Left lung (tissue), 10 donors: ENCODE data around the gene SLC12A1. TPM values are rescaled to one million over a fixed set of nuclear protein-coding genes. Genes with fewer than 3 reads are reported as not detected.

Experiments used
- ATAC-seq: fragments of 200-7000 bp; cut with Tn5 transposase; one replicate; pipeline ENCODE4 v1.9.1; 2020; ENCODE audit warnings: moderate library complexity
- DNase-seq, 4 donors: peaks; one replicate each; pipeline ENCODE4 v3.0.0-alpha.2; 2013 to 2020
- H3K27ac ChIP-seq, 2 donors: fragments of 200-600 bp; sonication (generic) in 1 of 2; one replicate each; pipeline versions ENCODE4 v1.5.0 to v1.8.0; 2020 to 2021
- H3K27me3 ChIP-seq, 2 donors: fragments of 200-600 bp; sonication (generic) in 1 of 2; one replicate each; pipeline versions ENCODE4 v1.5.0 to v1.8.0; 2020 to 2021
- H3K36me3 ChIP-seq, 2 donors: fragments of 200-600 bp; sonication (generic) in 1 of 2; one replicate each; pipeline versions ENCODE4 v1.5.0 to v1.8.0; 2020 to 2021
- H3K4me1 ChIP-seq, 2 donors: fragments of 200-600 bp; one replicate each; pipeline ENCODE4 v1.8.0; 2021
- H3K4me3 ChIP-seq, 2 donors: fragments of 200-600 bp; sonication (generic) in 1 of 2; one replicate each; pipeline versions ENCODE4 v1.5.0 to v1.8.0; 2020 to 2021; ENCODE audit warnings: mild to moderate bottlenecking in 1 of 2
- H3K9me3 ChIP-seq, 2 donors: fragments of 200-600 bp; sonication (generic) in 1 of 2; one replicate each; pipeline versions ENCODE4 v1.5.0 to v1.8.0; 2020 to 2021
- intact Hi-C, 2 donors: fragments of 100-400 bp; cut with DNase I; formaldehyde crosslinking; loops; one replicate each; pipeline versions ENCODE4 v1.11.2 to v1.14.2; 2022
- polyA plus RNA-seq, 6 donors: library from polyadenylated mRNA; unstranded; fragments of 120-200 nt; gene quantifications; one replicate each; pipeline ENCODE4 v1.2.1, GENCODE V29; 2013; ENCODE audit not compliant: insufficient read length in 6 of 6
- total RNA-seq, 2 donors: library from RNA; stranded (reverse); fragmentation: NEBNext Ultra II Directional; extraction: Animal tissue kit (Norgen Biotek cat#: 25700); gene quantifications; one replicate each; pipeline ENCODE4 v1.2.1, GENCODE V29; 2021
- TF ChIP-seq, protein P1 (sequence below), 2 donors: fragments of 200-600 bp; sonication (generic) in 1 of 2; IDR thresholded peaks; one replicate each; pipeline versions ENCODE4 v1.5.0 to v1.8.0; 2021; ENCODE audit warnings: antibody characterized with exemption in 2 of 2
- donor health status: DM: no; HTN: yes; CAD: no.
- donor health status: DM: no; HTN: no; CAD: no.

SLC12A1 gene
- total and polyA plus RNA-seq, 8 donors, result 0.26 to 3.6 (median 0.83) TPM; not detected in 2

DNA sequence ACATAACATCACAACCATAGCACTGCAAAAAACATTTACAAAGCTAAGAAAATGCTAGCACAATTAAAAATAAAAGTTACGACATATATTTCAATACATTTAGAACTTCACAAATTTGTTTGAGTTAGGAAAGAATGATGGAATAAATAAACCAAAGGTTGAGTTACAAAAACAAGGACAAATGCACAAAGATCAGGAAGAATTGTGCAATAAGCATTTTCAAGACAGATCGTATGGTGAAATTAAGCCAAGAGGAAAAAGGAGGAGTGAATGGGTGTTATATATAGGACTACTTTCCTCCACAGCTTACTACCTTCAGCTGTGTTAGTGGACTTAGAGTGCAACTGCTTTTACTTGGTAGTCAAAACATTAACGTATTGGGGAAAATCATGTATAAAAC lies 20.6 kb upstream of the SLC12A1 start:
- intact Hi-C loops, result no loop called here
- no peak overlapping the region for H3K27ac ChIP-seq
- no peak overlapping the region for H3K4me3 ChIP-seq
- no peaks in the 10 kb centered on the region for H3K4me1 ChIP-seq
- no peak for DNase-seq
- no peaks in the 10 kb centered on the region for H3K27me3 ChIP-seq
- no peak for ATAC-seq
- H3K9me3 ChIP-seq, result no peaks in the 10 kb centered on the region
- TF ChIP-seq, protein P1, sequence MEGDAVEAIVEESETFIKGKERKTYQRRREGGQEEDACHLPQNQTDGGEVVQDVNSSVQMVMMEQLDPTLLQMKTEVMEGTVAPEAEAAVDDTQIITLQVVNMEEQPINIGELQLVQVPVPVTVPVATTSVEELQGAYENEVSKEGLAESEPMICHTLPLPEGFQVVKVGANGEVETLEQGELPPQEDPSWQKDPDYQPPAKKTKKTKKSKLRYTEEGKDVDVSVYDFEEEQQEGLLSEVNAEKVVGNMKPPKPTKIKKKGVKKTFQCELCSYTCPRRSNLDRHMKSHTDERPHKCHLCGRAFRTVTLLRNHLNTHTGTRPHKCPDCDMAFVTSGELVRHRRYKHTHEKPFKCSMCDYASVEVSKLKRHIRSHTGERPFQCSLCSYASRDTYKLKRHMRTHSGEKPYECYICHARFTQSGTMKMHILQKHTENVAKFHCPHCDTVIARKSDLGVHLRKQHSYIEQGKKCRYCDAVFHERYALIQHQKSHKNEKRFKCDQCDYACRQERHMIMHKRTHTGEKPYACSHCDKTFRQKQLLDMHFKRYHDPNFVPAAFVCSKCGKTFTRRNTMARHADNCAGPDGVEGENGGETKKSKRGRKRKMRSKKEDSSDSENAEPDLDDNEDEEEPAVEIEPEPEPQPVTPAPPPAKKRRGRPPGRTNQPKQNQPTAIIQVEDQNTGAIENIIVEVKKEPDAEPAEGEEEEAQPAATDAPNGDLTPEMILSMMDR (IDR thresholded peaks at IDR 0.05), result no peak
- no peaks in the 10 kb centered on the region for H3K36me3 ChIP-seq

DNA sequence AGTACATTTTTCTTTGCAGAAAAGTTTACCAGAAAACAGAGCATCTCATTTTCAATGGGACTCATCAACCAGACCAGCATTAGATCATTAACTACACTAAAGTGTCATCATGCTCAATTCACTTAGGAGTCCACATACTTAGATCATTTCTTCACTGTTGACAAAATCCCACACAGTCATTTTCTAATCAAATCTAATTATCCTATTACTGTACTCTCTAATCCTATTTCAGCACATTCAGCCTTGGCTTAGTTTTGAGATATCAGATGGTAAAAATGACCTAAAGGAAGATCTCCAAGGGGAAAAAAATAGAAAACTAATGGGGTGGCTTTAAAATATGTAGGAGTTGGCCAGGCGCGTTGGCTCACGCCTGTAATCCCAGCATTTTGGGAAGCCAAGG lies 19.8 kb upstream of the SLC12A1 start:
- Histone ChIP-seq H3K27ac (no peak overlapping the region), H3K27me3 (peaks cover 0 to 4% of the 10 kb centered on the region in 2 donors), H3K4me3 (no peak overlapping the region), H3K9me3 (no peaks in the 10 kb centered on the region), H3K4me1 (no peaks in the 10 kb centered on the region), H3K36me3 (no peaks in the 10 kb centered on the region)
- intact Hi-C loops, result no loop called here
- no peak for DNase-seq
- ATAC-seq, result no peak
- TF ChIP-seq, protein P1 (IDR thresholded peaks at IDR 0.05), result no peak

DNA sequence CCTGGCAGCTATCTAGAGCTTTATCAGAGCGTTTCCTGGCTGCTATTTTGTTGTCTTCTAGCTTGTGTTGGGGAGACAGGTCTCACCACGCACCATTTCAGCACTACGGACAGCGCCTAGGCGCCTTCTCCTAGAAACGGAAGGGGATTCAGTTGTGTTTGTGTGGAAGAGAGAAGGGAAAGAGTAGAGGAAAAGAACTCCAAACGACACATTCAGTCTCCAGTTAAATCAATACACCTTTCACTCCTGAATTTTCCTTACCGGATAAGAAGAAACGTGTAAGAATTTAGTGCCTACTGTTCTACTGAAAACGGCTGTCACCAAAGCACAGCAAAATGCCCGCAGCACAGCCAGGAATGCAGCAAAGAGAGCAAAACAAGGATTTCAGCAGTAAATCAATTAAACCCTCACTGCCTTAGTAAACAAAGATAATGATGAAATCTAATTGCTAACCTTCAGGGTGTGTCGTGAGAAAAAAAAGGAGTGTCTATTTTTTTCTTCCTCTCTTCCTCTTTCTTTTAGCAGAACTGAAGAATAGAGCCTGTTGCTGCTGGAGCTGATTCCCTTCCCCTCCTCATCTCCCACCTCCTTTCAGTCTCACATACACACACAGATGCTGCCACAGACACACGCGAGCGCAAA lies 15.0 kb upstream of the SLC12A1 start:
- intact Hi-C loops, result no loop called here
- peak; percentile 85 for ATAC-seq

DNA sequence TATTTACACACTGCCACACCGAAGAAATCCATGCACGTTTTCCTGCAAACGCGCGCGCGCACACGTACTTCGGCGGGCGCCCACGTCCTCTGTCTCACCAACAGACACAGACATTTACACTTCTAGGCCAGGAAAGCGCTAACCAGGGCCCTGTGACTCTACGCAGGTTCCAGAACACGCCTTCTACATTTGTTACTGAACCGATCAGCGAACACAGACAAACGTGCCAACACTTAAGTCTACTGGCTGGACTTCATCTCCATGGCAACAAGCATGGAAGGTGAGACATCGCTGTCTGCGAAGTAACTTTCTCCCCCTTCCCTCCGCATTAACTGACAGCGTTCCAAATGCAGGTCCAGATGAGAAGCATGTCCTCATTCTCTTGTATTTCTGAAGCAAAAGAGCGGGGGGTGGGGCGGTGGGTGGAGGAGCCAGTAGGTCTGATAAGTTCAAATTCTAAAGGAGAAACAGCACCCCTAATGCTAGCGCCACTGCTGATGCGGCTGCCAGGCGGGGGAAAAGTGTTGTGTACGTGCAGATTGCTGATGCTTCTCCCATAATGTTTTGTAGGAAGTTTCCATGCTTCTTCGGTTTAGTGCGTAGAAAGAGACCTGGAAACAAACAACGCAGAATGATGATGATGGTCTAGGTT lies 14.4 kb upstream of the SLC12A1 start, which contains the start of gene CTXN2:
Gene CTXN2, plus strand, starts transcription at position 92 of the 652 bp plus-strand sequence. CDS start 9,636 bp downstream, outside the sequence.
- H3K9me3 ChIP-seq, result no peaks in the 10 kb centered on the region
- H3K4me1 ChIP-seq, result no peaks in the 10 kb centered on the region
- H3K27ac ChIP-seq, result no peak within 1 kb of the TSS
- peak in 2 of 4 donors; percentile 0 to 43 for DNase-seq
- intact Hi-C loops, result no loop called here
- no peak within 1 kb of the TSS for H3K4me3 ChIP-seq
- no peak for ATAC-seq
- H3K27me3 ChIP-seq, result peaks cover 6 to 36% of the 10 kb centered on the region in 2 donors
- TF ChIP-seq, protein P1 (IDR thresholded peaks at IDR 0.05), result no peak
- no peaks in the 10 kb centered on the region for H3K36me3 ChIP-seq

More for the DNA sequence above, 15.0 kb upstream of the SLC12A1 start:
- Histone ChIP-seq H3K27ac (no peak overlapping the region), H3K4me1 (no peaks in the 10 kb centered on the region), H3K36me3 (no peaks in the 10 kb centered on the region), H3K9me3 (no peaks in the 10 kb centered on the region), H3K27me3 (peaks cover 6 to 36% of the 10 kb centered on the region in 2 donors), H3K4me3 (no peak overlapping the region)
- TF ChIP-seq, protein P1 (IDR thresholded peaks at IDR 0.05), result no peak
- peak; percentile 62 to 86 (median 77) for DNase-seq

DNA sequence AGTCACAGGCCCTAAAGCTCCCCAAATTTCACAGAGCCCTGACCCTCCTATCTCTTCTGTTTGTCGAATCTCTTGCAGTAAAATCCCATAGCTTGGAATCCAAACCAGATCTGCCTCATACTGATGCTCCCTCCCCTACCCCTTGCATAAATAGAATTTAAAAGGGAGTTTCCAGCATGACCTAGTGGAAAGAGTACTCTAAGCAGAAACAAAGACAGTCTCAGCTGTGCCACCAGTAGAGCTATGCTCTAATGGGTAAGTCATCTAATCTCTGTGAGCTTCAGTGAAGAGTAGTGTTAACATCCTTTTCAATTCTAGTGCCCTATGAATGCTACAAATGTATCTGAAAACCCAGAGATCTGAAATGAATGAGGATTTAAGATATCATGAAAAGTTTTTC lies 4.0 kb upstream of the SLC12A1 start:
- ATAC-seq (no peak), DNase-seq (no peak)
- H3K36me3 ChIP-seq, result no peaks in the 10 kb centered on the region
- intact Hi-C loops, result no loop called here
- no peak overlapping the region for H3K4me3 ChIP-seq
- TF ChIP-seq, protein P1 (IDR thresholded peaks at IDR 0.05), result no peak
- no peaks in the 10 kb centered on the region for H3K9me3 ChIP-seq
- no peak overlapping the region for H3K27ac ChIP-seq
- no peaks in the 10 kb centered on the region for H3K27me3 ChIP-seq
- no peaks in the 10 kb centered on the region for H3K4me1 ChIP-seq
